Purkinje cell (primary cell): ENCODE measurements around the gene CEP63. TPM values are rescaled to one million over a fixed set of nuclear protein-coding genes. Genes with fewer than 3 reads are reported as not detected.

Experiments
- polyA plus RNA-seq: library from polyadenylated mRNA; unstranded; fragments of >200 nt; fragmentation: Nextera tagmentation; gene quantifications from 2 replicates; pipeline ENCODE4 v1.2.1, GENCODE V29; 2014

Gene CEP63
- polyA plus RNA-seq = 20.3 and 25.9 TPM in 2 replicates

DNA sequence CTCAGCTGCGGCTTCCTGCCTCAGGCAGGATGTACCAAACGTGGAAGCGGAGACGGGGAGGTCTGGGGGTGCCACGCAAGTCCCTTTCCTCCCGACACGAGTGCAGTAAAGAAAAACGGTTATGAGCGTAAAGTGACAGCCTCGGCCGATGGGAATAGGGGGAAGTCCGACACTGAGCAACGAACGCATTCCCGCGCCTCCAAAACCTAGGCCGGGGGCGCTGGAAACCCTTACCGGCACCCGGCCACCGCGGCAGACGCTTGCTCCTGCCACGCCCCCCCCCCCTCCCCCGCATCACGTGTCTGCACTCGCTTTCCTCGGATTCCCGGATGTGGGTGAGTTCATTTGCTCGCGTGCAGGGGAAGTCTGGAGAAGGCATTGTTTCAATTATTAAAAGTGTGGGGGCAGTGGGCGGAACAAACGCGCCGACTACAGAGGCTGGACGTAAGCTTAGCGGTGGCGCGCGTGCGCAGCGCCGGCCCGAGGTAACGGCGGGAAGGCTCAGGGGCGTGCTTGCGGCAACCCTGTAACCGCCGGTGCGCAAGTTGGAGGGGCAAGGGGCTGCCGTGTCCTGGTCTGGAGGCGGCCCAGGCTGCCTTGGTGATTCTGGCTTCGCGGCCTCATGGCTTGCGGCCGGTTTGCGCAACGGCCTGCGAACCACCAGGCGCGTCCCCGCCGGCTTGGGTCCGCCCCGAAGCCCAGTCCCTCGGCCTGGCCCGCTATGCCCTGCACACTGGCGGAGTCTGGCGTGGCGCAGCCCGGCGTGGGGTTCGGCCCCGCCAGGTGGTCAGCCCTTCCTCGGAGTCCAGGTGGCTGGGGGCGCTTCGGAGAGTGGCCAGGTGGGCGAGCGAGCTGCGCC, at the start of gene CEP63, which contains the start of gene ANAPC13:
CEP63 (plus strand) TSS at position 340 of the 859 bp plus-strand sequence. CDS start 9,264 bp downstream, outside the sequence.
ANAPC13 (minus strand) TSS at position 268 of the 859 bp plus-strand sequence. CDS start 3,081 bp downstream, outside the sequence.

Other genes with a start within 250 kb of the CEP63 start
- 2.7 and 5.2 TPM in 2 replicates for gene RYK, start 235.2 kb upstream of the CEP63 start, polyA plus RNA-seq
- 7.6 and 10.5 TPM in 2 replicates for gene AMOTL2, start 111.6 kb upstream of the CEP63 start, polyA plus RNA-seq
- 228 and 270 TPM in 2 replicates for gene ANAPC13, start 72 bp upstream of the CEP63 start, polyA plus RNA-seq
- 3.0 and 3.6 TPM in 2 replicates for gene KY, start 165.0 kb downstream of the CEP63 start, polyA plus RNA-seq